BE2C (cell line): Measurements from ENCODE around the gene MAP2K5.
A peak's percentile ranks its signal among the peaks of the same experiment; 100 is the strongest.

Experiments used
- DNase-seq: peaks from one replicate; pipeline ENCODE4 v3.0.0-alpha.2; 2020
- H3K27me3 ChIP-seq: fragments of 250-450 bp; sonication (Bioruptor Pico); 2 replicates; pipeline ENCODE4 v1.5.1; 2020; ENCODE audit warnings: mild to moderate bottlenecking
- H3K36me3 ChIP-seq: fragments of 250-450 bp; sonication (Bioruptor Pico); 2 replicates; pipeline ENCODE4 v1.5.1; 2020; ENCODE audit warnings: mild to moderate bottlenecking
- H3K4me1 ChIP-seq: fragments of 250-450 bp; sonication (Bioruptor Pico); 2 replicates; pipeline ENCODE4 v1.5.1; 2020
- H3K4me3 ChIP-seq: 2 replicates; pipeline ENCODE4 v1.5.1; 2011; ENCODE audit warnings: low read depth, low read length
- H3K9me3 ChIP-seq: fragments of 250-450 bp; sonication (Bioruptor Pico); 2 replicates; pipeline ENCODE4 v1.5.1; 2020
- CTCF ChIP-seq: IDR thresholded peaks from 2 replicates; pipeline ENCODE4 v1.5.1; 2012; ENCODE audit warnings: mild to moderate bottlenecking, low read depth, low read length

Gene MAP2K5

GRCh38 chr15:67544475-67544874 lies 2.0 kb downstream of the MAP2K5 start:
- H3K36me3 ChIP-seq = no peaks in the 10 kb centered on the region; the same call in 1 of the 2 replicates
- H3K4me3 ChIP-seq = no peak overlapping the region
- no peak for DNase-seq
- H3K9me3 ChIP-seq = no peaks in the 10 kb centered on the region
- H3K27me3 ChIP-seq = no peaks in the 10 kb centered on the region
- no peaks in the 10 kb centered on the region for H3K4me1 ChIP-seq
- no peak for TF ChIP-seq CTCF

GRCh38 chr15:67545864-67546263 lies 3.4 kb downstream of the MAP2K5 start:
- H3K4me1 ChIP-seq = no peaks in the 10 kb centered on the region
- H3K36me3 ChIP-seq = peaks cover under 1% of the 10 kb centered on the region
- no peak for DNase-seq
- no peak for TF ChIP-seq CTCF
- H3K27me3 ChIP-seq = no peaks in the 10 kb centered on the region
- no peak overlapping the region for H3K4me3 ChIP-seq
- no peaks in the 10 kb centered on the region for H3K9me3 ChIP-seq

GRCh38 chr15:67547064-67547463 lies 4.6 kb downstream of the MAP2K5 start:
- no peak for DNase-seq
- Histone ChIP-seq H3K27me3 (no peaks in the 10 kb centered on the region), H3K4me1 (no peaks in the 10 kb centered on the region), H3K9me3 (no peaks in the 10 kb centered on the region), H3K36me3 (peaks cover 8% of the 10 kb centered on the region), H3K4me3 (no peak overlapping the region)
- no peak for TF ChIP-seq CTCF

- TF ChIP-seq CTCF = no peak
- no peak overlapping the region for H3K4me3 ChIP-seq
- H3K27me3 ChIP-seq = no peaks in the 10 kb centered on the region
- H3K36me3 ChIP-seq = peaks cover 8% of the 10 kb centered on the region
- no peaks in the 10 kb centered on the region for H3K4me1 ChIP-seq
- no peaks in the 10 kb centered on the region for H3K9me3 ChIP-seq
- no peak for DNase-seq
These were observed 5.3 kb downstream of the MAP2K5 start for GRCh38 chr15:67547836-67548235.

- no peaks in the 10 kb centered on the region for H3K4me1 ChIP-seq
- H3K4me3 ChIP-seq = no peak overlapping the region
- DNase-seq = no peak
- peaks cover 8% of the 10 kb centered on the region for H3K36me3 ChIP-seq
- no peak for TF ChIP-seq CTCF
- no peaks in the 10 kb centered on the region for H3K9me3 ChIP-seq
- no peaks in the 10 kb centered on the region for H3K27me3 ChIP-seq
These were observed 5.8 kb downstream of the MAP2K5 start for GRCh38 chr15:67548236-67548852.

- peak; percentile 13 for DNase-seq
- TF ChIP-seq CTCF = no peak
- H3K4me3 ChIP-seq = no peak overlapping the region
- H3K4me1 ChIP-seq = no peaks in the 10 kb centered on the region
- H3K27me3 ChIP-seq = no peaks in the 10 kb centered on the region
- H3K9me3 ChIP-seq = no peaks in the 10 kb centered on the region
- peaks cover 8% of the 10 kb centered on the region for H3K36me3 ChIP-seq
These were observed 6.6 kb downstream of the MAP2K5 start for GRCh38 chr15:67548862-67549651.
